BE2C (cell line): ENCODE data around the gene SIGLEC9.

Experiments used
- DNase-seq: peaks from one replicate; pipeline ENCODE4 v3.0.0-alpha.2; 2020
- H3K27me3 ChIP-seq: fragments of 250-450 bp; sonication (Bioruptor Pico); 2 replicates; pipeline ENCODE4 v1.5.1; 2020; ENCODE audit warnings: mild to moderate bottlenecking
- H3K36me3 ChIP-seq: fragments of 250-450 bp; sonication (Bioruptor Pico); 2 replicates; pipeline ENCODE4 v1.5.1; 2020; ENCODE audit warnings: mild to moderate bottlenecking
- H3K4me1 ChIP-seq: fragments of 250-450 bp; sonication (Bioruptor Pico); 2 replicates; pipeline ENCODE4 v1.5.1; 2020
- H3K4me3 ChIP-seq: 2 replicates; pipeline ENCODE4 v1.5.1; 2011; ENCODE audit warnings: low read depth, low read length
- H3K9me3 ChIP-seq: fragments of 250-450 bp; sonication (Bioruptor Pico); 2 replicates; pipeline ENCODE4 v1.5.1; 2020
- TF ChIP-seq, protein P1 (sequence below): IDR thresholded peaks from 2 replicates; pipeline ENCODE4 v1.5.1; 2012; ENCODE audit warnings: mild to moderate bottlenecking, low read depth, low read length

Gene SIGLEC9

GRCh38 chr19:51145916-51146493 lies 21.3 kb downstream of the SIGLEC9 start:
- Histone ChIP-seq H3K9me3 (no peaks in the 10 kb centered on the region), H3K4me3 (no peak overlapping the region), H3K4me1 (no peaks in the 10 kb centered on the region), H3K36me3 (no peaks in the 10 kb centered on the region), H3K27me3 (peaks cover 39% of the 10 kb centered on the region)
- no peak for DNase-seq
- TF ChIP-seq, protein P1, sequence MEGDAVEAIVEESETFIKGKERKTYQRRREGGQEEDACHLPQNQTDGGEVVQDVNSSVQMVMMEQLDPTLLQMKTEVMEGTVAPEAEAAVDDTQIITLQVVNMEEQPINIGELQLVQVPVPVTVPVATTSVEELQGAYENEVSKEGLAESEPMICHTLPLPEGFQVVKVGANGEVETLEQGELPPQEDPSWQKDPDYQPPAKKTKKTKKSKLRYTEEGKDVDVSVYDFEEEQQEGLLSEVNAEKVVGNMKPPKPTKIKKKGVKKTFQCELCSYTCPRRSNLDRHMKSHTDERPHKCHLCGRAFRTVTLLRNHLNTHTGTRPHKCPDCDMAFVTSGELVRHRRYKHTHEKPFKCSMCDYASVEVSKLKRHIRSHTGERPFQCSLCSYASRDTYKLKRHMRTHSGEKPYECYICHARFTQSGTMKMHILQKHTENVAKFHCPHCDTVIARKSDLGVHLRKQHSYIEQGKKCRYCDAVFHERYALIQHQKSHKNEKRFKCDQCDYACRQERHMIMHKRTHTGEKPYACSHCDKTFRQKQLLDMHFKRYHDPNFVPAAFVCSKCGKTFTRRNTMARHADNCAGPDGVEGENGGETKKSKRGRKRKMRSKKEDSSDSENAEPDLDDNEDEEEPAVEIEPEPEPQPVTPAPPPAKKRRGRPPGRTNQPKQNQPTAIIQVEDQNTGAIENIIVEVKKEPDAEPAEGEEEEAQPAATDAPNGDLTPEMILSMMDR = no peak

GRCh38 chr19:51146751-51147150 lies 22.0 kb downstream of the SIGLEC9 start:
- no peaks in the 10 kb centered on the region for H3K9me3 ChIP-seq
- H3K27me3 ChIP-seq = peaks cover 33% of the 10 kb centered on the region
- no peak overlapping the region for H3K4me3 ChIP-seq
- H3K4me1 ChIP-seq = no peaks in the 10 kb centered on the region
- no peaks in the 10 kb centered on the region for H3K36me3 ChIP-seq
- TF ChIP-seq, protein P1 = no peak
- no peak for DNase-seq

GRCh38 chr19:51147663-51148062 lies 23.0 kb downstream of the SIGLEC9 start:
- Histone ChIP-seq H3K4me1 (no peaks in the 10 kb centered on the region), H3K4me3 (no peak overlapping the region), H3K27me3 (peaks cover 36% of the 10 kb centered on the region), H3K36me3 (no peaks in the 10 kb centered on the region), H3K9me3 (no peaks in the 10 kb centered on the region)
- DNase-seq = no peak
- TF ChIP-seq, protein P1 = no peak

DNA sequence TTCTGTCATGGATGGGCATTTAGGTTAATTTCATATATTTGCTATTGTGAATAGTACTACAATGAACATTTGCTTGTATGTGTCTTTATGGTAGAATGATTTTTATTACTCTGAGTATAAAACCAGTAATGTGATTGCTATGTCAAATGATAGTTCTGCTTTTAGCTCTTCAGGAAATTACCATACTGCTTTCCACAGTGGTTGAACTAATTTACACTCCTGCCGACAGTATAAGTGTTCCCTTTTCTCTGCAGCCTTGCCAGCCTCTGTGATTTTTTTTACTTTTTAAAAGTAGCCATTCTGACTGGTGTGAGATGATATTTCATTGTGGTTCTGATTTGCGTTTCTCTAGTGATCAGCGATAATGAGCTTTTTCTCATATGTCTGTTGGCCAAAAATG lies 23.9 kb downstream of the SIGLEC9 start:
- no peak for DNase-seq
- H3K4me1 ChIP-seq = no peaks in the 10 kb centered on the region
- H3K36me3 ChIP-seq = no peaks in the 10 kb centered on the region
- H3K4me3 ChIP-seq = no peak overlapping the region
- H3K9me3 ChIP-seq = no peaks in the 10 kb centered on the region
- peaks cover 40% of the 10 kb centered on the region for H3K27me3 ChIP-seq
- TF ChIP-seq, protein P1 = no peak

GRCh38 chr19:51150627-51151026 lies 25.9 kb downstream of the SIGLEC9 start:
- Histone ChIP-seq H3K9me3 (no peaks in the 10 kb centered on the region), H3K27me3 (peaks cover 38% of the 10 kb centered on the region), H3K36me3 (no peaks in the 10 kb centered on the region), H3K4me3 (no peak overlapping the region), H3K4me1 (no peaks in the 10 kb centered on the region)
- TF ChIP-seq, protein P1 = no peak
- DNase-seq = no peak

DNA sequence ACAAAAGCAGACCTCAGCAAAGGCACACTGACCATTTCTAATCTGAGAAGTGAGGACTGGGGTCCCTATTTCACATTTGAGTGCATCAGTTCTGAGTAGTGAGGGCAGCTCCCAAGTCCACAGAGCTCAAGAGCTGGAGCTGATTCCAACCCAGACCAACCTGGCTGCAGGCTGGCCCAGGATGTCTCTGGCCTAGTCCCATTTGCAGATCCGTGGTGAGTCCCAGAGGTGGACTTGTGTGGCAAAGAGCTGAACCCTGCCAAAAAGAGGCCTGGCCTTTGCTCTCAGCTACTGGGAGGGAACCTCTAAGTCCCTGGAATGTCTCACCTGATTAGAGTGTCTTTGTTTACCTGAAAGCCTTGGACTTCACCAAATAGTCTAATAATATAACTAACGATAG lies 32.0 kb downstream of the SIGLEC9 start:
- Histone ChIP-seq H3K27me3 (peaks cover 19% of the 10 kb centered on the region), H3K36me3 (no peaks in the 10 kb centered on the region), H3K9me3 (no peaks in the 10 kb centered on the region)

More for the DNA sequence above, 32.0 kb downstream of the SIGLEC9 start:
- TF ChIP-seq, protein P1 = no peak
- H3K4me1 ChIP-seq = no peaks in the 10 kb centered on the region
- no peak overlapping the region for H3K4me3 ChIP-seq
- DNase-seq = no peak
